HL-60/S4 treated with phorbol 12-myristate 13-acetate at 8.2 ng/mL for 4 days and 3 days (cell line): ENCODE data around the gene SH2B2.
"Not testable (repeated sequence)": the region's sequence is repeated elsewhere in the genome, so short reads cannot be mapped to it uniquely, and the experiment has no call there.

Experiments
- in situ Hi-C: fragments of 300-500 bp; cut with MboI; formaldehyde crosslinking; loops from 2 replicates; pipeline ENCODE4 v1.15.0; 2022; ENCODE audit warnings: low sequenced_read_pairs

SH2B2 gene

DNA sequence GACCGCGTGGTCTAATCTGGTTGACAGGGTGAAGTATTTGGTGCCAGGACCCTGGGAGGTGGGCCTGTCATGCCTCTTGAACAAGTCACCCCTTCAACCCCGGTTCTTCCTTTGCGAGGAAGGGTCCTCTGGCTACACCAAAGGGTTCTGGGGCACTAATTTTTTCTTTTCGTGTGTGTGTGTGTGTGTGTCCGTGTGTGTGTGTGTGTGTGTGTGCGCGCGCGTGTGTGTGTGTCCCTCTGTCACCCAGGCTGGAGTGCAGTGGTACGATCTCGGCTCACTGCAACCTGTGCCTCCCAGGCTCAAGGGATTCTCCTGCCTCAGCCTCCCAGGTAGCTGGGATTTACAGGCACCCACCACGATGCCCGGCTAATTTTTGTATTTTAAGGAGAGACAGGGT is 14.7 kb downstream of the SH2B2 start:
- in situ Hi-C loops: not testable (repeated sequence)

- in situ Hi-C loops: no loop called here
These were observed 15.4 kb downstream of the SH2B2 start for GRCh38 chr7:102302025-102302424.

DNA sequence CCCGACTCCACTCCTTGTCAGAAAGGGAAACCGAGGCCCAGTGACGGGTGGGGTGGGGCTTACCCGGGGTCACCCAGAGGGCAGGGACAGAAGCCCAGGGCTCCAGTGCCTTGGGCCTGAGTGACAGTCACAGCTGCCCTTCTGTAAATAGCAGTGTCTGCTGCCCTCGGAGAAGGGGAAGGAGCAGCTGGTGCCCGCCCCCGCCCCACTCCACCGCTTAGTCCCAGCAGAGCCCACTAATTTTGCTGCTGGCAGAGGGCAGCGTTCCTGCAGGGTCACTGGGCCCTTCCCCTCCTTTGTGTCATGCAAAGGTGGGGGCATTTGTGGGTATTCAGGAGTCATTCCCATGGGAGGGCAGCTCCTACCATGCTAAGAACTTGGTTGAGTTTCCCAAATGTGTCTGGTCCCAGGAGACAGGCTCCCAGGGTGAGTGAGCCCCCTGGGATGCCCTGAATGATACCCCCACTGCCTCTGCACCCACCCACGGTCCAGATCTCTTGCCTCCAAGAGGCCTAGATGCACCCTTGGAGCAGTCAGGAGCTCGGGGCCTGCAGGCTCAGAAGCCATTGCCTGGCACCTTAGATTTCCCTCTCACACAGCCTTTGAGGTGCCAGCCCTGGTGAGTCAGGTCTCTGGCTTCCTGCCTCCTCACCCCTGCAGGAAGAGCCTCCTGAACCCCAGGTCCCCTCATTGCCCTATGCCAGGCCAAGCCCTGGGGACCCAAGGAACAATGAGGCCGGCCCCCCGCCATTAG is 17.2 kb downstream of the SH2B2 start:
- in situ Hi-C loops: no loop called here

GRCh38 chr7:102304668-102305067 is 18.0 kb downstream of the SH2B2 start:
- in situ Hi-C loops: no loop called here

DNA sequence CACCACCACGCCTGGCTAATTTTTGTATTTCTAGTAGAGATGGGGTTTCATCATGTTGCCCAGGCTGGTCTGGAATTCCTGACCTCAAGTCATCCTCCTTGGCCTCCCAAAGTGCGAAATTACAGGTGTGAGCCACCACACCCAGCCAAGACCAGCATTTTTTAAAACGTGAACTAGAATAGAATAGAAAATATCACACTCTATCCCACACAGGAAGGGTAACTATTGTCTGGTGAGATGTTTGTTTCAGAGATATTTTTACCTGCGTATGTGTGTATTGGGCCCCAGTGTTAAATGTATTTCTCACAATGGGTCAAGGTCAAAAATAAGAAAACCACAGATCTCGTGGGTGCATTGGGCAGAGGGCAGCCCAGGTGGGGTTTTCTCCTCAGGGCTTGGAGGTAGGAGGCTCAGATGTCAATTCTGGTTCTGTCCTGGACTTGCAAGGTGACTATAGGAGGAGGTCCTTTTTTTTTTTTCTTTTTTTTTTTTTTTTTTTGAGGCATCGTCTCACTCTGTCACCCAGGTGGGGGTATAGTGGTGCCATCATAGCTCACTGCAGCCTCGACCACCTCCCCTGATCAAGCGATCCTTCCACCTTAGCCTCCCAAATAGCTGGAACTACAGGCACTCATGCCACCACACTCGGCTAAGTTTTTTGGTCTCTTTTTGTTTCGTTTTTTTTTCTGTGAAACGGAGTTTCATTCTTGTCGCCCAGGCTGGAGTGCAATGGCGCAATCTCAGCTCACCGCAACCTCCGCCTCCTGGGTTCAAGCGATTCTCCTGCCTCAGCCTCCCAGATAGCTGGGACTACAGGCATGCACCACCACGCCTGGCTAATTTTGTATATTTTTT is 19.0 kb downstream of the SH2B2 start:
- in situ Hi-C loops: no loop called here

DNA sequence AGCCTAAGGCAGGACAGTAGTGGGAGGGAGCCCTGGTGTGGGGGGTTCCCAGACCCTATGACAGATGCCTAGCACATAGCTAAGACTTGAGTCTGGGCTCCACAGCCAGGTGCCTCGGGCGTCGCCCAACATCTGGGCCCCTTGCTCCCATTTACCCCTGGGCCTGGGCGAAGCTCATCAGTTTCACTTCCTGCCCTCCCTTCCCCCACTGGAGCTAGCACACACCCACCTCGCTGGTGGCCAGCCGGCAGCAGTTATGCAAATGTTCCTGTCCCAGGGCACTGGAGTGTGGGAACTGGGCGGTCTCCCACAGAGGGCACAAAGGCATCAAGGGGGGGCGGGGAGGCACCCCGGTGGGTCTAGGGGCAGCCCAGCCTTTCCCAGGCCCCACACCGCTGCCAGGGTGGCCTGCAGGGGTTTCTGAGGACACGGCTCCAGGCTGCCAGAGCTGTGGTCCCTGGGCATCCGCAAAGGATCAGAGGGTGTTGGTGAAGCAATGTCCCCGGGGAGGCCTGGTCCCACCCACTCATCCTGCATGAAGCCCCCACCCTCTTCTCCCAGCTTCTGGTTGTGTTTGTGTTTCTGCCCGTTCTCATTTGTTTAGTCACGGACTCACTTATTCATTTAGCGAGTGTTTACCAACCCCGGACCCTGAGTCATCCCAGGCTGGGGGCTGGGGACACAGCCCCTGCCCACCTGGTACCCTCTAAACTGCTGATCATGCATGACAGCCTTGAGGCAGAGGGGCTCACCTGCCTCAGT is 20.4 kb downstream of the SH2B2 start:
- in situ Hi-C loops: no loop called here

GRCh38 chr7:102310414-102310815 is 23.7 kb downstream of the SH2B2 start:
- in situ Hi-C loops: no loop called here

DNA sequence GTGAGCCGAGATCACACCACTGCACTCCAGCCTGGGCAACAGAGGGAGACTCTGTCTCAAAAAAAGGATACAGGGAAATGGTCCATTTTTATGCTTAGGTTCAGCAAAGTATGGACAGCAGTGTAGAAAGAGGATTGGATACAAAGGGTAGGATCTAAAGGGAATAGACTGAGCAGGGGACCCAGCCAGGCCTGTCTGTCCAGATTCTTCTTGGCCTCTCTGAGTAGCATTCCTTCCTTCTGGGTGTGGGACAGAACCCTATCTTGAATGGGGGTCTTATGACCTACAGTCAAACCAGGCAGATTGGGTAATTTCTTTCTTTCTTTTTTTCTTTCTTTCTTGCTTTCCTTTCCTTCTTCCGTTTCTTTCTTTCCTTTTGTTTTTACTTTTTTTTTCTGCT is 25.6 kb downstream of the SH2B2 start:
- in situ Hi-C loops: no loop called here

DNA sequence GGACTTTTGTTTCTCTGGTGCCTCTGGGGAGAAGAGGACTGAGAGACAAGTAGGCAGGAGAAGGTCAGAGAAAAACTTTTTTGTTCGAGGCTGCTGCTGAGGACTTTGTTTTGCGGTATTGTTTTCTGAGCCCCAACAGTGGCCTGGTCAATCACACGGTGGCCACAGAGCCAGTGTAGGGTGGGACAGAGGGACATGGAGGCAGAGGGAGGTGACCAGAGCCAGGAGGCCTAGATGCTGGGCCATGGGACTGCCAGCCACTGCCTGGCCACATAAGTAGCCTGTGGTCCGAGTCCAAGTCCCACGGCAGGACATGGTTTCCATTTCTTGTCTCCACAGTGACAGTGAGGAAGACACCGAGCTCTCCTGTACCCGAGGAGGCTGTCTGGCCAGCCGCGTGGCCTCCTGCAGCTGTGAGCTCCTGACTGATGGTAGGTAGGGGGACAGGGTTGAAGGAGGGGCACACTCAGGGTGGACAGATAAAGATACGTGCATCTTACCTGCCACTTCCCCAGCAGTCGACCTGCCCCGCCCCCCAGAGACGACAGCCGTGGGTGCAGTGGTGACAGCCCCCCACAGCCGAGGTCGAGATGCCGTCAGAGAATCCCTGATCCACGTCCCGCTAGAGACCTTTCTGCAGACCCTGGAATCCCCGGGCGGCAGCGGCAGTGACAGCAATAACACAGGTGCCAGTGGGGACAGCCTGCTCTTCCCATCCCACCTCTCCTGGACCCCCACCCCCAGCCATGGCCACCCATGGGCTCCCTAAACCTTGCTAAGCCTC is 27.5 kb downstream of the SH2B2 start:
- in situ Hi-C loops: no loop called here

DNA sequence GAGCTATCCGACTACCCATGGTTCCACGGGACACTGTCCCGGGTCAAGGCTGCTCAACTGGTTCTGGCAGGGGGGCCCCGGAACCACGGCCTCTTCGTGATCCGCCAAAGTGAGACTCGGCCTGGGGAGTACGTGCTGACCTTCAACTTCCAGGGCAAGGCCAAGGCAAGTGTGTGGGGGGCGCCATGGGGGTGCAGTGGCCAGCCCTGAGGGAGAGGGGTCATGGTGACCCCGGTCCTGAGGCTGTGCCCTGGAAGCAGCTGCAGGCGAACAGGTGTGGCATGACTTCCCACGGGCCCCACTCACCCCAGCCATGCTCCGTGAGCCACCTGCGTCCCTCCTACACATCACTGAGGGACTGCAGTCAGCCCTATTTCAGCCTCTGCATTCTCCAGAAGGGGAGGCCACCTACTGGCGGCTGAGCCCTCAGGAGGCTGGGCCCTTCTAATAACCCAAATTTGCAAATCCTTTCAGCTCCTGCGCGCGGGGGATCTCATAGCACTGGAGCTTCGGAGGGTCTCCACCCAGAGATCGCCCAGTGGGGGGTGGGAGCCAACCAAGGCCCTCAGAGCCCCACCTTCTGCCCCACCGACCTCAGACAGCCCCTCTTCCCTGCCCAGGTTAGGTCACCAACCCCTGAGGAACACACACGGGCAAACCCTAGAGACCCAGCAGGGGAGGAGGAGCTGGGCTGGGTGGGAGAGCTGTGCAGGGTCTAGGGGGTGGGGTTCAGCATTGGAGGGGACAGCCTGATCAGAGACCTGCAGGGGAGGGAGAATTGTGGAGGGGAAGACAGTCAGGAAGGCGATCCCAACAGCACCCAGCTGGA is 30.8 kb downstream of the SH2B2 start:
- in situ Hi-C loops: no loop called here

DNA sequence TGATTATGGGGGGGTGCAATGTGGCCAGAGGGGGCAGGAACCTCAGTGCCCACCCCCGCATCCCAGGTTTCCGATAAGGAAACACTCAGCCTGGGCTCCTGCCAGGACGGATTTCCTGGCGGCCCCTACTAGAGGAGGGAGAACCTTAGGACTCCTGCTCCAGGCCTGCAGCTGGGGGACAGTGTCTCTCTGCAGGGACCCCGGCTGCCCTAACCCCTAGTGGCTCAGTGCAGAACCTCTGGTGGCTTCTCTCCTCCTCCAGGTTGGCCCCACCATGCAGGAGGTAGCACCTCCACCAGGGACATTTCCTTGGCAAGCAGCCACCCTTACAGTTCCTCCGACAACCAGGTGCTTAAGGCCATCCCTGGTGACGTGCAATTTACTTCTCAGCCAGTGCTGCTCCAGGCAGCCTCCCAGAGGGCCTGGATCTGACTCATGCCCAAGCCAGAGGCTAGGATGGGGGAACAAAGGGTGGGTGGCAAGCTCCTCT is 31.9 kb downstream of the SH2B2 start:
- in situ Hi-C loops: no loop called here

DNA sequence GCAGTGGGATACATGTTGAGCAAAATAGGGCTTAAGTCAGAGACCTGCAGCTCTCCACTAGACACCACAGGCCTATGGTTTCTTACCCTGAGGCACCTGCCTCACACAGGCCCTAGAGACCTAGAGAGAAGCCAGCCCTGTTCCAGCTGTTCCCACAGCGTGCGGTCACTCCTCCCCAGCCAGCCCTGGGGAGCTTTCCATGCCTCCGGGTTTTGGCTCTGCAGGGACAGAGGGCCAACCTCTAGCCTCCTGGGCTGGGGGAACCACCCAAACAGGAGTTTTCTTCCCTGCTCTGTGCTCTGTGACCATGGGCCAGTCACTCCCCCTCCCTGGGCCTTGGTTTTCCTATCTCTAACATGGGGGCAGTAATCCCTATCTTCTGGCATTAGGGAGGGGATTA is 33.0 kb downstream of the SH2B2 start:
- in situ Hi-C loops: no loop called here

GRCh38 chr7:102320181-102320580 is 33.5 kb downstream of the SH2B2 start:
- in situ Hi-C loops: no loop called here

DNA sequence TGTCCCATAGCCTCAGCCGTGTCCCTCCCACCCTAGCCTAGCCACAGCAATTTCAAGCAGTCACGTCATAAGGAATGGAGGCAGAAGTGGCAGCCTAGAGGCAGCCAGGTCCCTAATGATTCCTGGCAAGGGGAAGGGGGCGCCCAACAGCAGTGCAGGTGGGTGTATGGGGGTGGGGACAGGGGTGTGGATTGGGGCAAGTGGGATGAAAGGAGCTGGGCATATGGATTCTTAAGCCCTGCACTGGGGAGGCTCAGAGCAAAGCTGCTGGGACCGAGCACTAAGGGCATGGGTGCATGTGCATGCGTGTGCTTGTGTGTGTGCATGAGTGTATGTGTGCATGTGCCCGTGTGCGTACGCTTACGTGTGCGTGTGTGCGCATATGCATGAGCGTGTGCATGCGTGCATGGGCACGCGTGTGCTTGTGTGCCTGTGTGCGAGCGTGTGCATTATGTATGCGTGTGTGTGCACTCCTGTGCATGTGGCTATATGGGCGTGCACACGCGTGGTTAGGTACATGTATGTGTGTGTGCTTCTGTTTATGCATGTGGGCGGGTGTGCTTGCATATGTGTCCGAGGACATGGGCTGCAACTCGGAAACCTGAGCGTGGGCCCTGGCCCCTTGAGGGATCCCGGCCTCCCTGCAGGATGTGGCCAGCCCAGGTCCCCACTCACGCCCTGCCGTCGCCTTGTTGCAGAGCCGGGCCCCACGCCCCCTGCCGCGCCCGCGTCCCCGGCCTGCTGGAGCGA is 34.1 kb downstream of the SH2B2 start:
- in situ Hi-C loops: no loop called here

DNA sequence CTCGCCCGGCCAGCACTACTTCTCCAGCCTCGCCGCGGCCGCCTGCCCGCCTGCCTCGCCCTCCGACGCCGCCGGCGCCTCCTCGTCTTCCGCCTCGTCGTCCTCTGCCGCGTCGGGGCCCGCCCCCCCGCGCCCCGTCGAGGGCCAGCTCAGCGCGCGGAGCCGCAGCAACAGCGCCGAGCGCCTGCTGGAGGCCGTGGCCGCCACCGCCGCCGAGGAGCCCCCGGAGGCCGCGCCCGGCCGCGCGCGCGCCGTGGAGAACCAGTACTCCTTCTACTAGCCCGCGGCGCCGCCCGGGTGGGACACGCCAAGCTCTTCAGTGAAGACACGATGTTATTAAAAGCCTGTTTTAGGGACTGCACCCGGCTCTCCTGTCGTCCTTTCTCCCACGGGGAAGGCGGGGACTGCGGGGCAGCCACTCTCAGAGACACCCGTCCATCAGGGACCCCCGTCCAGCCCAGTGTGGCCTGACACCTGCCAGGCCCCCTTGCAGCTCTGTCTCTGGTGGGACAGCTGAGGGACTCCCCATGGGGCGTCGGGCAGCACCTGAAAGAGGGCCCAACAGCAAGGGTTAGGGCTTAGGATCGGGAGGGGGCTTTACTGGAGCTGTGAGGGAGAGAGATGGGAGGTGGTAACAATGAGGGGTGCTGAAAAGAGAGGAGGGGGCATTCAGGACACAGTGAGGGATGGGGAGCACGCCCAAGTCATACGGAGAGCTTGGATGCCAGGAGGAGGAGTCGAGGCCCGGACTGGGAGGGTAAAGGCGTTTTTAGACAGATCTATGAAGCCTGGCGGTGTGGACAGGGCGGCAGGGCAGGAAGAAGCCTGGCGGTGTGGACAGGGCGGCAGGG is 34.9 kb downstream of the SH2B2 start:
- in situ Hi-C loops: no loop called here

- in situ Hi-C loops: no loop called here
These were observed 35.6 kb downstream of the SH2B2 start for GRCh38 chr7:102322202-102322715.

- in situ Hi-C loops: no loop called here
These were observed 37.2 kb downstream of the SH2B2 start for GRCh38 chr7:102323914-102324195.

GRCh38 chr7:102325106-102325505 is 38.4 kb downstream of the SH2B2 start:
- in situ Hi-C loops: not testable (repeated sequence)
